ENCODE data around the gene MAP2K2.
A peak's percentile ranks its signal among the peaks of the same experiment; 100 is the strongest.
"Not testable (repeated sequence)": the region's sequence is repeated elsewhere in the genome, so short reads cannot be mapped to it uniquely, and the experiment has no call there.

The MAP2K2 gene

DNA sequence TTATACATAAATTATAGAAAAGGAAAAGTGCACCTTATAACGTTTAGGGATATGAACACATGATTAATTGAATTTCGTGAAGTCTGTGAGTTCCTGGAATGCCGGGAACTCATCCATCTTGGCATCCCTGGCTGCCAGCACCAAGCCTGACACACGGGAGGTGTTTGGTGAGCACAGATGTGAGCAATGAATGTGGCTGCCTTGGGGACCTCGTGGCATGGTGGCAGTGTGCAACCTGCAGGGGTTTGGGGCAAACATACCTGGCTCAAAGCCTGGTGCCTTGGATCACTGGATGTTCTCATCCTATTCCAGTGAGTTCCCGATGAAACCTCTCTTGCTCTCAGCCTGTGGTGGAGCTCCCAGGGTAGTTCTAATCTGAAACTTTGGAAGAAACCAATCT lies 10.4 kb upstream of the MAP2K2 start:
- no peak for DNase-seq (ENCODE audit: extremely low read depth in 1 of 2, low read depth in 1 of 2)

DNA sequence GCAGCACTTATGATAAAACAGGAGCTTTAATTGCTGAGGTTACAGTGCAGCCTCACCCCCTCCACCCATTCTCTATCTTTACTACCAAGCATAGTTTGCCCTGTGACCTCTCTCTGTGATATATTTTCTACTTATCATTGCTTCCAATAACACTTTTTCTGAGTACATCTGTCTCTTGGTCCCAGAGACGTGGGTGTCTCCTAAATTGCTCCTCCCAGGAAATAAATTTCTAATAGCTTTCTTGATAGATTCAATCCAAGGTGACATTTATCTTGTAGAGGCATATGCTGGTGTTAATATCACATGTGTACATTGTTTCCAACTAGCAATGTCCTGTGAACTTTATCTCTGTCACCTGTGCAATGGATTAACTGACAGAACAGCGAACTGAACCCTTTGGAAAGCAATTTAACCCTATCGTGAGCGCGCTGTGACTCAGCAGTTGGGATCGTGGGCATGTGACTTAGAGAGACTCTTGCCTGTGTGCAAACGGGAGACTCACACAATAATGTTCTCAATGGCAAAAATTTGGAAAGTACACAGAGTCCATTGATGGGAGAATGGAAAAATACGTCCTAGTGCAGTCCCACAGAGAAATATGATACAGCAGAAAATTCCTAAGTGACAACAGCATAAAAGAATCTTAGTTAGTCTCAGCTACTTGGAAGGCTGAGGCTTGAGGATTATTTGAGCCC lies 7.0 kb upstream of the MAP2K2 start:
- DNase-seq (ENCODE audit: extremely low read depth in 1 of 2, low read depth in 1 of 2) = no peak

DNA sequence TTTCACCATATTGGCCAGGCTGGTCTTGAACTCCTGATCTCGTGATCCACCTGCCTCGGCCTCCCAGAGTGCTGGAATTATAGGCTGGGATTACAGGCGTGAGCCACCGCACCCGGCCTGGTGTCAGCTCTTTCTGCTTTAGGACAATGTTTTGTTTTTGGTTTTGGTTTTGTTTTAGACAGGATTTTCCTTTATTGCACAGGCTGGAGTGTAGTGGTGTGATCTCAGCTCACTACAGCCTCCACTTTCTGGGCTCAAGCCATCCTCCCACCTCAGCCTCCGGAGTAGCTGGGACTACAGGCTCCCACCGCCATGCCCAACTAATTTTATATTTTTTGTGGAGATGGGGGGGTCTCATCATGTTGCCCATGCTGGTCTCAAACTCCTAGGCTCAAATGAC lies 5.1 kb upstream of the MAP2K2 start:
- DNase-seq (ENCODE audit: extremely low read depth in 1 of 2, low read depth in 1 of 2) = not testable (repeated sequence)

DNA sequence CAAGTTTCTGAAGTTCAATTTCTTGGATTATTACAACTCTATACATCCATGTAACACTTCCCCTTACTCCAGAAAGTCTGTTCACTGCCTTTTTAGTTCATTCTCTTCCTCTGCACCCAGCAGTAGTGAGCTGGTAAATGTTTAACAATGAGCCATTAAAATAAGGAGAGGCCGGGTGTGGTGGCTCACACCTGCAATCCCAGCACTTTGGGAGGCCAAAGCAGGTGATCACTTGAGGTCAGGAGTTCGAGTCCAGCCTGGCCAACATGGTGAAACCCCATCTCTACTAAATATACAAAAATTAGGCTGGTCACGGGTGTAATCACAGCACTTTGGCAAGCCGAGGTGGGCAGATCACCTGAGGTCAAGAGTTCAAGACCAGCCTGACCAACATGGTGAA lies 3.4 kb upstream of the MAP2K2 start:
- DNase-seq (ENCODE audit: extremely low read depth in 1 of 2, low read depth in 1 of 2) = not testable (repeated sequence)

DNA sequence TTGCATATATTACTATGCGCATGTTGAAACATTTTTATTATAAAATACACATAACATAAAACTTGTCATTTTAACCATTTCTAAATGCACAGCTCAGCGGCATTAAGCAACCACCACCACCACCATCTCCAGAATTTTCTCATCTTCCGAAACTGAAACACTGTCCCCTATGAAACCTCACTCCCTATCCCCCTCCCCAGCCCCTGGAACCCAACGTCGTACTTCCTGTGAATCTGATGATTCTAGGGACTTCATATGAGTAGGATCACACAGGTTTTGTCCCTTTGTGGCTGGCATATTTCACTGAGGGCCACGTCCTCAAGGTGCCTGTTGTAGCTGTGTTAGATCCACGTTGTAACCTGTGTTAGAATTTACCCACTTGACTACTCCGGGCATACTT lies 716 bp upstream of the MAP2K2 start:
- no peak for DNase-seq (ENCODE audit: extremely low read depth in 1 of 2, low read depth in 1 of 2)

DNA sequence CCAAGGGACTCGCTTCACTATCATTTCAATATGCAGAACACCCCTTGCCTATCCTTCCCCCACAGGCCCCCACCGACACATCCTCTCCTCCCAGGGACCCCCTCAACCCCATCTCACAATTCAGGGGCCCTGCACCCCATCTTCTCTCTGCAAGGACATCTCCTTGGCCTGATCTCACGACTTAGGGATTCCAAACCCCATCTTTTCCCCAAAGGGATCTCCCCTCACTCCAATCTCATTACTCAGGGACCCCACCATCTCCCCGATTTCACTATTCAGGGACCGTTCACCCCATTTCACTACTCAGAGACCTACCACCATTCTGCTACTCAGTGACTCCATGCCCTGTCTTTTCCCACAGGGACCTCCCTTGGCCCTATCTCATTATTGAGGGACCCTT lies 1.4 kb downstream of the MAP2K2 start:
- DNase-seq (ENCODE audit: extremely low read depth in 1 of 2, low read depth in 1 of 2) = no peak

DNA sequence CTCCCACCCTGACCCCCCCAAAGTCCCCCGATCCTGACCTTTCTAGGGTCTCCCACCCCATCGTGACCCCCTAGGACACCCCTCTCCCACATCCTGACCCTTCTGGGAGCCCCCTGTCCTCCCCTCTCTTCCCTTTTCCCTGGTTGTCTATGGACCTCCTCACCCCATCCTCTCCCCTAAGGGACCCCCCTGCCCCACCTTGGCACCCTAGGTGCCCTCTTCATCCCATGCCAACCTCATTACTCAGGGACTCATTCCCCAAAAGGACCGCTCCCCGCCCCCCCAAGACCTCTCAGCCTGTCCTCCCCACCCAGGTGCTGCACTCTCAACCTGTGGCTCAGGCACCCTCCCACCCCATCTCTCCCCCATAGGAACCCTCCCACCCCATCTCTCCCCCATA lies 2.1 kb downstream of the MAP2K2 start:
- no peak for DNase-seq (ENCODE audit: extremely low read depth in 1 of 2, low read depth in 1 of 2)

DNA sequence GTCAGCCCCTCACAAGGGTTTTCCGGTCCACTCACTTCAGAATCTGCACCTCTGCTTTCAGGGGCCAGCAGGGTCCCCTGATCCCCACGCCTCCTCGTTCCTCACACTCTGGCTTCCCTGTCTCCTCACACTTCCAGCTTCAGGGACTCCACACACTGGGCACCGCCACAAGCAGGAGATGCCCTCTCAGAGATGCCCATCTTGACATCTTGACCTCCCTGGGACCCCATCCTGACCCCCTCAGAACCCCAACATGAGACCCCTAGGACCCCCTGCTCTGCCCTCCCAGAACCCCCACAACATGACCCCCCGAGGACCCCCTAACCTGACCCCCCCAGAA lies 2.7 kb downstream of the MAP2K2 start:
- DNase-seq (ENCODE audit: extremely low read depth in 1 of 2, low read depth in 1 of 2) = no peak

DNA sequence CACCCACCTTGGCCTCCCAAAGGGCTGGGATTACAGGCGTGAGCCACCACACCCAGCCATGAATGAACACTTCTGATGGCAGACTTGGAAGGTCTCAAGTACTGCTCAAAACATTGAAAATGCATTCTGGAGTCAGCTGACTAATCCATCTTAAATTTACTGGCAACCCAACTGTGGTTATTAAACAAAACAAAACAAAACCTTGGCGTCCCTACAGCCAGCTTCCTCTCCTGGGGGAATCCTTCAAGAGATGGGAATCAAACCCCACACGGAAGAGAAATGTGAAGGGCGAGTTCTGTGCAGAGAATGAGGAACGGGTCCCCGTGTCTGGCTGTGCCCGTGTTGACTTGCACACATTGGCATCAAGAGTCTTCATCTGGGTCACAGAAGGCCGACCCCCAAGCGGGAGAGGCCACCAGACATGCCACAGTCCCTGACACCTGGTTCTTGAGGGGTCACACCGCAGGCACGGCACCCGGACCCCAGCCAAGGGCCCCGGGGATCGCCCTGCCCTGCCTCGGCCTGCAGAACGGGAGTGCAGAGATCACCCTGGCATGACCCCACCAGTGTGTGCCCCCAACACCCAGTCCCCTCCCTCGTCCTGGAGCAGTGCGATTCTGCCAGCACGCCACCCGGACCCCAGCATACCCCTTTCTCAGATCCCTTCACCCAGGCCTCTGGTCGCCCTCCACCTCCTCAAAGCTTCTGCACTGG lies 3.2 kb downstream of the MAP2K2 start:
- DNase-seq (ENCODE audit: extremely low read depth in 1 of 2, low read depth in 1 of 2) = no peak

DNA sequence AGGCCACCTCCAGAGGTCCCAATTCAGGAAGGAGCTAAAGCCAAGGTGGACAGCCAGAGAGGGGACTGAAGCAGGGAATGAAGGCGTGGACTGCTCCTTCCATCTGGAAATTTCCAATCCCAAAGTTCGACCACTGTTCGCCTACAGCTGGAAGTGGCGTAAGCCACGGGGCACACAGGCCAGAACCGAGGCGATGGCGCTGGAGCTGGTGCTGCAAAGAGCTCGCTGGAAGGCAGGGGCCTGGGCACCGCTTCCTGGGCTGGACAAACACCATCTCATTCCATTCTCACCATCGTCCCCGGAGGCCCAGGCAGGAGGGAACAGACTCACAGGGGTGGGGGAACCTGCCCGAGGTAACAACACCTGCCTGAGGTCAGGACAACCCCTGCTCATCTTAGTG lies 4.2 kb downstream of the MAP2K2 start:
- DNase-seq (ENCODE audit: extremely low read depth in 1 of 2, low read depth in 1 of 2) = no peak

DNA sequence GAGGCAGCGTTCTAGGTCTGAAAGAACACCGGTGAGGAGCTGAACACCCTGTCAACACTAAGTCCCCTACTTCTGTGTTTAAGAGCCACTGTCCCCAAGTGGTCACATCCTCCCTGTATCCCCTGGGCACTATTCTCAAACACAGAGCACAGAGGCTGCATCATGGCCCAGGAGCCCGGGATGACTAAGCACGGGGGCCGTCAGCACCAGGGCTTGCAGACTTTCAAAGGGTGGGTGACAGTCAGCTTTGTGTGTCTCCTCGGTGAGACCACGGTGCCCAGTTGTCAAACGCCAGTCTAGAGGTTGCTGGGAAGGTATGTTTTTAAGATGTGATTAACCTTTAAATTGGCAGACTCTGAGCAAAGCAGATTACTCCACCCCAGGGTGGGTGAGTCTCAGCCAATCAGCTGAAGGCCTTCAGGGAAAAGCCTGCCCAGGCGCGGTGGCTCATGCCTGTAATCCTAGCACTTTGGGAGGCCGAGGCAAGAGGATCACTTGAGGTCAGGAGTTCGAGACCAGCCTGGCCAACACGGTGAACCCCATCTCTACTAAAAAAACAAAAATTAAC lies 8.0 kb downstream of the MAP2K2 start:
- peak in 1 of 2 donors; percentile 37 for DNase-seq (ENCODE audit: extremely low read depth in 1 of 2, low read depth in 1 of 2)

DNA sequence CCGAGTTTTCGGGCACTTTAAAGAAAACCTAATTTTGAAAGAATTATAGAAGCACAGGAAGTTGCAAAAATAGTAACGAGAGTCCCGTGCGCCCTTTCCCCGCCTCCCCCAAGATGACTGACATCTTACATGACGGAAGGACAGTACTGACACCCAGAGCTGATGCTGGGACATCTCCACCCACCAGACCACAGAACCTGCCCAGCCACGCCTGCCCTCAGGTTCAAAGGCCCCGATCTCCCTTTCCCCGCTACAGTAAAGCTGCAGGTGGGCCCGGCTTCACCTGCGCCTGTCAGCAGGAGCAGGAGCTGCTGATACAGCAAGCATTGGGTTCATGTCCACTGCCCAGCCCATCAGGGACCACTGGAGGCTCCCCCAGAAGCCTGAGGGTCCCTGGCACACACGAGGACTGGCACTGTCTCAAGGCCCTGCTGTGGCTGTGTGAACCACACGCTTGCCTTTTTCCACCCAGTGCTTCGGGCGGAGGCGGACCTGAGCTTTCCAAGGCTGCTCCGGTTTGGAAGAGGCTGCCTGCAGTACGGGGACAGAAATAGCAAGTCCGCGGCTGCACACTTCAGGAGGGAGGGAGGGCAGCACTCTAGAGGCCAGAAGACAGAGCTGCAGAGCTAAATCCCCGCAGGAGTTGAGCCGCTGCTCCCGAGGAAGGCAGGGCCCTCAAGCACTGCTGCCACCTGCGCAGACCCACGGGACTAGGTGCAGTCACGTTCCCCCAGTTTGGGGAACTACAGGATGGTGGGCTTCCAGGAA lies 8.7 kb downstream of the MAP2K2 start:
- peak in 1 of 2 donors; percentile 40 for DNase-seq (ENCODE audit: extremely low read depth in 1 of 2, low read depth in 1 of 2)

DNA sequence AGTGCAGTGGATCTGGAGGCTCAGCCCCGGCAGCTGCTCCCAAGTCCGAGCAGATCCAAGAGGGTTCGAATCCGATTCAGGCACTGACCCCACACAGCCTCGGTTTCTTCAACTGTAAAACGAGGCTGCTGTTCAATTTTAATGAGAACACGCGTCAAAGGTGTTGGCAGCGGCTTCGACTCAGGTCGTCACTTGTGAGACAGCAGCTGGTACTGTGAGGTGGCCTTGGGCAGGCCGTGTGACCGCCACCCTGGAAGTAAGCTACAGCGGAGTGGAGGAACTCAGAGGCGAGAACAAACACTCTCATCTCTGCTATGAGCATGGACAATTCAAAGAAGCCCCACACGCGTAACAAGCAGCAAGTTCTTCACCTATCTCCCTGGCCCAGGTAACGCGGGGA lies 9.7 kb downstream of the MAP2K2 start:
- DNase-seq (ENCODE audit: extremely low read depth in 1 of 2, low read depth in 1 of 2) = no peak

DNA sequence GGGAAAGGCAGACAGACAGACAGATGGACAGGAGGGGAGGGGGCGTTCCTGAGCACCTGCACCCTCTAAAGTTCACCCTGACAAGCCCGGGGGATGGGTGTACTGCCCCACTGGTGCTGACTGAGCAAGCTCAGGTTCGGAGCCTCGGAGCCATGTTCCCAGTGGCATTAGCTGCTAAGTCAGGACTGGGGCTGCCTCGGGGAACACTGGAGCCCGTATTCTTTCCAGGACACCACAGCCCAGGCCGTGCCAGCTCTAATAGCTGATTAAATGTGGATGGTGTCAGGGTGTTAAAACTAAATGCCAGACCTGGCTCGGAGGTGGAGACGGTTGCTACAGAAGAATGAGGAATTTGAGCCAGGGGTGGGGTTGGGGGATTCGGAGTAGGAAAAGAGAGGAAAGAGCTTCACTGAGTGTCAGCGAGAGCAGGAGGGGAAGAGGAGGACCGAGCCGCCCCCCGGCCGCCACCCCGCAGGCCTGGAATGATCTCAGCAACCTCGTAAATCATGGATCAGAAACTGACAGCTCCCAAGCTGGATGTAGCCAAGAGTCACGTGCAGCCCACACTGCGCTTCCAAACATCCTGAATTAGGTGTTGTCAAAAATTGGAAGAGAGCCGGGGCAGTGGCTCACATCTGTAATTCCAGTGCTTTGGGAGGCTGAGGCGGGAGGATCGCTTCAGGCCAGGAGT lies 10.4 kb downstream of the MAP2K2 start:
- no peak for DNase-seq (ENCODE audit: extremely low read depth in 1 of 2, low read depth in 1 of 2)

DNA sequence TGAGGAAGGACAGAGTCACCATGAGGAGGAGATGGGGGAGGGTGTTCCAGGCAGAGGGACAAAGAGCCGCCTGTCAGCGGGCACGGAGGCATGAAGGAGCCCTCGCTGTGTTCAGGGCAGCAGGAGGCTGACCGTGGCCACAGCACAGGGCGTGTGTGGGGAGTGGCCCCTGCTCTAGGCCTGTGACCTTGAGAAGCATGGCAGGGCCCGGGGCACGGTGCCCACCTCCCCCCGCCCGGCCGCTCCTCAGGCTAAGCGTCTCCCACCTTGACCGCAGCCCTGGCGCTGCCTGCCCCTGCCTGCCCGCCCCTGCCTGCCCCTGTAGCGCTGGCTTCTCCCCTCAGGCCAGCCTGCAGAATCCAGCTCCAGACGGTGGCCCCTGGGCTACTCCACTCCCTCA lies 11.6 kb downstream of the MAP2K2 start:
- no peak for DNase-seq (ENCODE audit: extremely low read depth in 1 of 2, low read depth in 1 of 2)

DNA sequence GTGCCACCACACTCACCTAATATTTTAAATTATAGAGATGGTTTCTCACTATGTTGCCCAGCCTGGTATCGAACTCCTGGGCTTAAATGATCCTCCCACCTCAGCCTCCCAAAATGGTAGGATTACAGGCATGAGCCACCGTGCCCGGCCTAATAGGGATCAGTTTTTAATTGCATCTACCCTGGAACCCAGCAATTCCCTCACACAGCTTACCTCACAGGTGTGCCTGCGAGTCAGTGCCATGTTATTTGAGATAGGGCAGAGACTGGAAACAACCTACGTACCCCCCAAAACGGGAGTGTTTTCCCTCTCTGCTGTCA lies 14.3 kb downstream of the MAP2K2 start:
- DNase-seq (ENCODE audit: extremely low read depth in 1 of 2, low read depth in 1 of 2) = no peak

DNA sequence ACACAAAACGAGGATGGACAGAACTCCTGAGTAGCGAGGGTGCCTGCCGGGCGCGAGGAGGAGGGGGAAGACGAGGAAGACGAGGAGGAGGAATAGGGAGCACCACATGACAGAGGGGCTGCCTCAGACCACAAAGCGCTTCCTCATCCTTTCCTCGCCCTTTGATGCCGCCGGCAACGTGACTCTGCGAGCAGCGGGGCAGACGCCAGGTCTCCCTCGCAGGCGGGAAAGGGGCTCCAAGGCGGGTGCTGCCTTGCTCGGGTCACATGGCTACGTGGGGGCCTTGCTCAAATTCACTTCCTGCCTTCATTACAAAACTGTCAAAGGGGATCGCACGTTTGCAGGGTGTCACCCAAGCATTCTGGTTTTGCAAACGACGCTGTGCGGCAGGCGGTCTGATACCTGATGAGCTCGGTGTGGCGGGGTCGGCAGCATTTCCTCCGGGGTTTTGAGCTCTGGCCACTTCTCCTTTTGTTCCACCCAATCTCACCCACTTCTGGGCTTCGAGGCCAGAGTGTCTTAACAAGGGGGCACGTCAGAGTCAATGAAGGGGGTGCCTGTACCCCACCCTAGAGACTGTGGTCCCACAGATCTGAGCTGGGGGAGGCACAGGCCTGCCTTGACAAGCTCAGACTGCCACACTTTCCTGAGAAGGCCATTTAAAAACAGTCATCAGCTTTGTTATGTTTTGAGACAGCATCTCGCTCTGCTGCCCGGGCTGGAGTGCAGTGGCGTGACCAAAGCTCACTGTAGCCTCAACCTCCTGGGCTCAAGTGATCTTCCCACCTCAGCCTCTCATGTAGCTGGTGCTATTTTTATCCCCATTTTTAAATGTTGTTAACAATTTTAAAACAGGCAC lies 14.9 kb downstream of the MAP2K2 start:
- peak; percentile 37 to 56 for DNase-seq (ENCODE audit: extremely low read depth in 1 of 2, low read depth in 1 of 2)

DNA sequence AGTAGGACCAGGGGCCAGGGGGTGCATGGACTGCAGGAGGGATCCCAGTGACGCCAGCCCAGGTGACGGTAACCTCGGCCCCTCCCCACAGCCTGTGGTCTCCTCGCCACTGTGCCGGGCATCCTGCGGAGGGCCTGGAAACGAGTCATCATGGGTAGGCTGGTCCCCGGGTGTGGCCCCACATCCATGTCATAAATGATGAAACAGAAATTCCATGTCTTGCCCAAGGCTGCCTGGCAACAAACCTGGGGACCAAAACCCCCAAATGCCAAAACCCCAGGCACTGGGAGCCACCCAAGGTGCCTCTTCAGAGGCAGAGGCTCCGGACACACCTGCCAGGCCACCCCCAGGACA lies 20.9 kb downstream of the MAP2K2 start:
- DNase-seq (ENCODE audit: extremely low read depth in 1 of 2, low read depth in 1 of 2) = no peak

DNA sequence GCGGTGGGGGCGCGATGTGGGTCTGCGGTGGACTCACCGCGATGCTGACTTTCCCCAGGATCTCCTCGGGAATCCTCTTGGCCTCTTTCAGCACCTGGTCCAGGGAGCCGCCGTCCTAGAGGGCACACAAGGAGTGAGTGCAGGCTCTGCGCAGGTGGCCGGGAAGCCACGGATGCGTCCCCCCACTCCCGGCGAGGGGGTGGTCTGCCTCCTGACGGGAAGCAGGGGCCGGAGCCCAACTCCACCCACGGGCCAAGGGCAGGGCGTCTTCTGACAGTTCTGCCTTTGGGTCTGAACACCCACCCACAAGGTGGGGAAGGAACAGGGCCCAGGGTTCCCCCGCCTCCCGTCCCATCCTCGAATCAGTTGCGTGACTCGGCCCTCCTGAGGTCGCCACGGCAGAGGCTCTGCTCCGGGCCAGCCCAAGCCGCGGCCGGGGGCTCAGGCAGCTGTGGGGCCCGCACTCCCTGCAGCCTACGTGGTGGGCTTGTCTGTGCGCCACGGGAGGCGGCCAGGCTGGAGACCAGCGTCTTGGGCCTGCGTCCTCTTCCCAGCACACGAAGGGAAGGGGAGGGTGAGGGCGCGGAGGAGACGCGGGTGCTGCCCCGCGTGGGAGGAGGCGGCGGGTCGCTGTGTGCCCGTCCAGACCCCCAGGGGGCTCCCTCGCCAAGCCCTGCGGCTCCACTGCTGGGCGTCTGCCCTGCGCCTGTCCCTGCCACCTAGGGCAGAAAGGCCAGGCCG lies 21.4 kb downstream of the MAP2K2 start:
- no peak for DNase-seq (ENCODE audit: extremely low read depth in 1 of 2, low read depth in 1 of 2)

DNA sequence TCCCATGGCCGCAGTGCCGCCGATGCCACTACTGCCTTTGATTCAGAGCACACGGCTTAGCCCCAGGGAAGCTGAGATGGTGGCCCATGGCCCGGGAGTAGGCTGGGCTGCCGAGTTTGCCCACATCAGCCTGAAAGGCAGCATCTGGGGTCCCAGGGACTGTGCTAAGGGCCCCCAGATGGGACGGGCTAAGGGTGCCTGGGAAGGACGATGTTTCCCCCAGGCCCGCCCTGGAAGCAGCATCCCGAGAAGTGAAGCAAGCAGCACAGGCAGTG lies 22.5 kb downstream of the MAP2K2 start:
- DNase-seq (ENCODE audit: extremely low read depth in 1 of 2, low read depth in 1 of 2) = no peak

Measured in stimulated activated CD8-positive, alpha-beta memory T cell treated with anti-CD3 and anti-CD28 coated beads, Interleukin-7, amount 100 ng/mL, for 48 hours (primary cell).